Thyroid gland (tissue), 4 donors: ENCODE measurements around the gene BRSK1. TPM values are rescaled to one million over a fixed set of nuclear protein-coding genes. Genes with fewer than 3 reads are reported as not detected.

Experiments
- DNase-seq, 2 donors: peaks; one replicate each; pipeline ENCODE4 v3.0.0-alpha.2; 2019
- H3K27ac ChIP-seq, 3 donors: fragments of 200-600 bp; sonication (generic); 1 replicate in 2 of 3; 2 replicates in 1 of 3; pipeline ENCODE4 v1.5.1; 2016 to 2019; ENCODE audit warnings: mild to moderate bottlenecking in 1 of 3, moderate library complexity in 1 of 3
- H3K27me3 ChIP-seq: fragments of 200-600 bp; sonication (generic); one replicate; pipeline ENCODE4 v1.5.1; 2019
- H3K36me3 ChIP-seq, 2 donors: fragments of 200-600 bp; sonication (generic); one replicate each; pipeline ENCODE4 v1.5.1; 2016 to 2019
- H3K4me1 ChIP-seq, 2 donors: fragments of 200-600 bp; sonication (generic); one replicate each; pipeline ENCODE4 v1.5.1; 2017 to 2019
- H3K4me3 ChIP-seq, 3 donors: fragments of 200-600 bp; sonication (generic); replicated peaks in 1 of 3; 1 replicate in 2 of 3; 2 replicates in 1 of 3; pipeline ENCODE4 v1.5.1; 2016; ENCODE audit warnings: mild to moderate bottlenecking in 1 of 3
- H3K9me3 ChIP-seq: fragments of 200-600 bp; sonication (generic); one replicate; pipeline ENCODE4 v1.5.1; 2017
- CTCF ChIP-seq, 6 experiments: fragments of 200-600 bp in 3 of 6; fragments of 450-650 bp in 3 of 6; sonication (generic) in 3 of 6; IDR thresholded peaks; one replicate each; pipeline ENCODE4 v1.5.1; 2016 to 2019; ENCODE audit warnings: antibody characterized with exemption in 6 of 6, mild to moderate bottlenecking in 2 of 6, inconsistent platforms in 1 of 6, moderate library complexity in 1 of 6
- POLR2A ChIP-seq, 2 donors: fragments of 450-650 bp; IDR thresholded peaks; one replicate each; pipeline ENCODE4 v1.6.1; 2017; ENCODE audit warnings: antibody characterized with exemption in 2 of 2, mild to moderate bottlenecking in 2 of 2, moderate library complexity in 1 of 2
- WGBS, 2 donors: methylation state at CpG; one replicate each; pipeline ENCODE4 v1.1.5; 2017; 5-methylcytosine and 5-hydroxymethylcytosine counted together
- intact Hi-C: fragments of 100-400 bp; cut with DNase I; formaldehyde crosslinking; loops from one replicate; pipeline ENCODE4 v1.15.1; 2023
- total RNA-seq, 4 donors: library from RNA; depleted of rRNA; stranded (reverse); fragments of >200 nt; gene quantifications; one replicate each; pipeline ENCODE4 v1.2.3, GENCODE V29; 2016

The BRSK1 gene
- total RNA-seq, 4 donors from 2014 or later: 0.83 to 1.2 TPM; not detected in 2

DNA sequence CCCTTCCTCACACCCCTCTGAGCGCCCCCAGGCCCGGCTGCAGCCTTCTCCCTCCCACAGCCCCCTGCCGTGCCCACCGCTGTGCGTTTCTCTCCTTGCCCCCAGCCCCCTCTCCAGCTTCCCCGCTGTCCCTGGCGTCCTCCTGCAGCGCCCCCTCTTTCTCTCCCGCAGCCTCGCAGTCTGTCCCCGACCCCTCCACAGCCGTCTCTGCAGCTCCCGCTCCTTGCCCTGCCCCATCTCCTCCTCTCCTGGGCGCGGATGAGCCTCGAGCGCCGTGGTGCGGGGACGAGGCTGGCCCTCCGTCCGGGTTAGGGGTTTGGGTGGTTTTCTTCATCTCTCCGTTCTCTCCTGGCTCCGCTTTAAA lies 57.0 kb downstream of the BRSK1 start:
- no peak overlapping the region for H3K27ac ChIP-seq
- WGBS, 2 donors: 3 to 6% methylated on average over 23 to 24 of the region's 24 CpGs
- H3K4me1 ChIP-seq: peaks cover 14 to 22% of the 10 kb centered on the region in 2 donors
- peak; percentile 12 to 13 for DNase-seq
- no peaks in the 10 kb centered on the region for H3K27me3 ChIP-seq
- peaks cover 6 to 9% of the 10 kb centered on the region in 2 donors for H3K36me3 ChIP-seq
- no peaks in the 10 kb centered on the region for H3K9me3 ChIP-seq
- intact Hi-C loops: no loop called here
- no peak for TF ChIP-seq CTCF (IDR thresholded peaks at IDR 0.05)
- TF ChIP-seq POLR2A (IDR thresholded peaks at IDR 0.05): no peak
- peak overlapping the region; percentile 14 to 61 (median 58) for H3K4me3 ChIP-seq

GRCh38 chr19:55341171-55341588 lies 57.4 kb downstream of the BRSK1 start:
- Histone ChIP-seq H3K36me3 (peaks cover 6 to 9% of the 10 kb centered on the region in 2 donors), H3K4me3 (peak overlapping the region in 2 of 3 donors; percentile 14 to 58), H3K27ac (no peak overlapping the region), H3K4me1 (peaks cover 14 to 22% of the 10 kb centered on the region in 2 donors), H3K27me3 (no peaks in the 10 kb centered on the region), H3K9me3 (no peaks in the 10 kb centered on the region)
- DNase-seq: peak; percentile 76 to 77
- WGBS, 2 donors: 4 to 8% methylated on average over 7 to 12 of the region's 15 CpGs
- TF ChIP-seq POLR2A (IDR thresholded peaks at IDR 0.05) (no peak), CTCF (IDR thresholded peaks at IDR 0.05) (no peak)
- intact Hi-C loops: no loop called here

- intact Hi-C loops: no loop called here
- H3K9me3 ChIP-seq: no peaks in the 10 kb centered on the region
- H3K4me1 ChIP-seq: peaks cover 14 to 22% of the 10 kb centered on the region in 2 donors
- DNase-seq: no peak
- H3K27me3 ChIP-seq: no peaks in the 10 kb centered on the region
- H3K4me3 ChIP-seq: no peak overlapping the region
- WGBS, 2 donors: 85 to 86% methylated on average over 26 to 42 of the region's 50 CpGs
- peaks cover 6 to 9% of the 10 kb centered on the region in 2 donors for H3K36me3 ChIP-seq
- no peak overlapping the region for H3K27ac ChIP-seq
- TF ChIP-seq CTCF (IDR thresholded peaks at IDR 0.05): no peak
- no peak for TF ChIP-seq POLR2A (IDR thresholded peaks at IDR 0.05)
These were observed 58.1 kb downstream of the BRSK1 start for GRCh38 chr19:55341595-55342531.

DNA sequence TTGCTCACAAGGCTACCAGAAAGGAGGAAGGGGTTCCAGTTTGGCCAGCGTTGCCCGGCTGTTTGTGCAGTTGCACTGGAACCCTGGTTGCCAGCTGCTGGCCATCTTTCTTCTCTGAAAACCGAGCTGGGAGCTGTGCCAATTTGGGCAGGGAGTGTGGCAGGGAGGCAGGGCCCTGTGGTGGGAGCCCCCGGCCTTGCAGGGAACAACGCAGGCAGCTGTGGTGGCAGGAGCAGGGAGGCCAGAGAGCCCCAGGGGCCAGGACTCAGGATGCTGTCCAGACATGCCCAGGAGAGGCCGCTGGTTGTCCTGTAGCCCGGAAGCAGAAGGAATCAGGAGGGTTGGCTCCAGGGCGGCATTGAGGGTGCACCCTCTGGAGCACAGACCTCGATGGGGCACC lies 60.6 kb downstream of the BRSK1 start:
- intact Hi-C loops: no loop called here
- TF ChIP-seq POLR2A (IDR thresholded peaks at IDR 0.05) (no peak), CTCF (IDR thresholded peaks at IDR 0.05) (no peak)
- Histone ChIP-seq H3K4me1 (peaks cover 14 to 16% of the 10 kb centered on the region in 2 donors), H3K36me3 (peaks cover 6 to 9% of the 10 kb centered on the region in 2 donors), H3K27ac (no peak overlapping the region), H3K27me3 (no peaks in the 10 kb centered on the region), H3K9me3 (no peaks in the 10 kb centered on the region), H3K4me3 (no peak overlapping the region)
- 88 to 95% methylated on average over 8 of the region's 9 CpGs for WGBS, 2 donors
- DNase-seq: no peak
